ENCODE measurements around the gene PEX16.

Gene PEX16

DNA sequence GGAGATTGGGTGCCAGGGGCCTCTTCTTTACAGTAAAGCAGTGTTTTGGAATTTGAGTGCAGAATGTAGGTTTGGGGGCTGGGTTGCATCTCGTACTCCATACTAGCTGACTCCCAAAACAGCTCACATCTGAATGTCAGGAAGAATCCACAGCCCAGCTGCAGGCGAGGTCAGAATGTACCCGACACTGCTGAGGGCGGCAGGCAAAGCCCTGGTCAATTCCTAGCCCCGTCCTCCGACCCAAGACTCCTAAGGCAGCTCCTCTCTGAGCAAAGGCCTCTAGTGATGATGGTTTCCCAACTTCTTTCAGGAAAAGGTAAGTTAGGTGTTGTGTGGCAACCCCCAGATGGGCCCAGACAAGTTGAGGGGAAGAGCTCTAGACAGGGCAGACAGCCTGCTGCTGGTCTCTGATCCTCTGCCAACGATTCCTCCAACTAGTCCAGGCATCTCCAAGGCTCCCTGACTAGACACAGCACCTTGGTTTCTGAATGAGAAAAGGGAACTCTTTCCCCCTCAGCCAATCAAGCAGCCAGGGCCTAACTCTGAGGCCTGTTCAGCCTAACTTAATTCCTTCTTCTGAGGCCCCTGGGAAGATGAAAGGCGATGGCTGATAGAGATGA, 13.4 kb upstream of the PEX16 start:
- no peak for DNase-seq (ENCODE audit: low read depth)

DNA sequence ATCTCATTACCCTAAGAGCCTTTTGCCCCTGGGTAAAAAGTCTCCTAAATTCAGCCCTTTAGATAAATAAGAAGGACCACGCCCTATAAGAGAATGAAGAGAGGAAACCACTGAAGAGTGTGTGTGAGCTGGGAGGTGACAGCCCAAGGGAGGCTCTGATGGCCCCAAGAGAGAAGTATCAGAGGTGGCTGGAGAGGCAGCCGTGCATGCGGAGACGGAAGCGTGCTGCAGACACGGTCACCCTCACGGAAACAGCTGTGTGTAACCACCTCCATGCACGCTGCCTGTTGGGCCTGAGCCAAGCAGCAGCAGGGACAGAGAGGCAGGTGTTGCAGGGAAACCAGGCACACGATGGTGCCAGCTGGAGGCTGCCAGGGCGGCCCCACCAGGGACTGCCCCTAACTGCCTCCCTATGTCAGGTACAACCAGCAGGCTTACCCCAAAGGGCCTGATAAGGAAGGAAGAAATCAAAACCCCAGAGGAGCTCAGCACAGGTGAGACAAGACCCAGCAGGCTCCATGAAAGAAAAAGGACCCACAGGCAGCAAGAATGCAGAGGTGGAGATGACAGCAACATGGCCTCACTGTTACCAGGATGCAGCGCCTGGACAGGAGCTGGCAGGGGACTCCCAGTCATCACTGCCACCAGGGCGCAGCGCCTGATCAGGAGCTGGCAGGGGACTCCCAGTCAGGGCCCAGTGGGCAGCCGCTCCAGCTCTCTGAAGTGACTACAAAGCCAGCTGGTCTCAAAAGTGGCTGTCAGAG, 12.5 kb upstream of the PEX16 start:
- no peak for DNase-seq (ENCODE audit: low read depth)

DNA sequence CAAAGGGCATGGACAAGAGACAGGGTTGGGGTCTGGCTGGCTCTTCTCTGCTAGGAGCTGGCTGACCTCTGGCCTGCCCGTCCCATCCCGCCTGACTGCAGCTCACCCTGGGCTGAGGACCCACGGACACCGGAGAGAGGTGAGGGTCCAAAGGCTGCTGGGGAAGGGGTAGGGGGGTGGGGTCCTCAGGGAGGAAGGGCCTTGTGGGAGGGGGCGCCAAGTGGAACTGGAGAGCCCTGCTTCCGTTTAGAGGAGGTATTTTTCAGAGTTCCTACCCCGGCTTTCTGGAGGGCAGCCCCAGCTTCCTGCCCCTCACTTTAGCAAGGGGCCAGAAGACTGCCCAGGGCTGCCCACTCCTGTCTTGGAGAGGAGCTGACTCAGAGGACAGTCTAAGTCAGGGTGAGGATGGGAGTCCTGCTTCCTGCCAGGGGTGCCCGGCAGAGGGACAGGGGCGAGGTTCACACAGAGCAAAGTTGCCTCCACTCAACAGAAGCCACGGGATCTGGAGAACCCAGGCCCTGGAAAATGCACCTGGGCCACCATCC, 11.9 kb upstream of the PEX16 start:
- DNase-seq (ENCODE audit: low read depth) = no peak

GRCh38 chr11:45928535-45929215, 11.0 kb upstream of the PEX16 start:
- DNase-seq (ENCODE audit: low read depth) = no peak

GRCh38 chr11:45927684-45928413, 10.2 kb upstream of the PEX16 start:
- no peak for DNase-seq (ENCODE audit: low read depth)

GRCh38 chr11:45927332-45927683, 9.6 kb upstream of the PEX16 start:
- DNase-seq (ENCODE audit: low read depth) = no peak

GRCh38 chr11:45926536-45927331, 9.1 kb upstream of the PEX16 start:
- DNase-seq (ENCODE audit: low read depth) = no peak

DNA sequence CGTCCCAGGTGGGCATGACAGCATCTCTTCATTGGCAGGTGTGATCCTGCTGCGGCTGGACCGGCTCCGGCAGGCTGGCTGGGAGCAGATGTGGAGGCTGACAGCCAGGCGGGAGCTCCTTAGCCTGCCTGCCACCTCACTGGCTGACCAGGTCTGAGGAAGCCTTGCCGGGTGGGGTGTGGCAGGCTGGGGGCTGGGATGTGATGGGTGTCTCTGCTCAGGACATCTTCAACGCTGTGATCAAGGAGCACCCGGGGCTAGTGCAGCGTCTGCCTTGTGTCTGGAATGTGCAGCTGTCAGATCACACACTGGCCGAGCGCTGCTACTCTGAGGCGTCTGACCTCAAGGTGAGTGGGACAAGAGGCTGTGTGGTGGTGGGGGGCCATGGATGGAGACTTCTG, 8.3 kb upstream of the PEX16 start:
- no peak for DNase-seq (ENCODE audit: low read depth)

GRCh38 chr11:45925550-45925949, 7.9 kb upstream of the PEX16 start:
- no peak for DNase-seq (ENCODE audit: low read depth)

GRCh38 chr11:45924927-45925326, 7.2 kb upstream of the PEX16 start:
- no peak for DNase-seq (ENCODE audit: low read depth)

DNA sequence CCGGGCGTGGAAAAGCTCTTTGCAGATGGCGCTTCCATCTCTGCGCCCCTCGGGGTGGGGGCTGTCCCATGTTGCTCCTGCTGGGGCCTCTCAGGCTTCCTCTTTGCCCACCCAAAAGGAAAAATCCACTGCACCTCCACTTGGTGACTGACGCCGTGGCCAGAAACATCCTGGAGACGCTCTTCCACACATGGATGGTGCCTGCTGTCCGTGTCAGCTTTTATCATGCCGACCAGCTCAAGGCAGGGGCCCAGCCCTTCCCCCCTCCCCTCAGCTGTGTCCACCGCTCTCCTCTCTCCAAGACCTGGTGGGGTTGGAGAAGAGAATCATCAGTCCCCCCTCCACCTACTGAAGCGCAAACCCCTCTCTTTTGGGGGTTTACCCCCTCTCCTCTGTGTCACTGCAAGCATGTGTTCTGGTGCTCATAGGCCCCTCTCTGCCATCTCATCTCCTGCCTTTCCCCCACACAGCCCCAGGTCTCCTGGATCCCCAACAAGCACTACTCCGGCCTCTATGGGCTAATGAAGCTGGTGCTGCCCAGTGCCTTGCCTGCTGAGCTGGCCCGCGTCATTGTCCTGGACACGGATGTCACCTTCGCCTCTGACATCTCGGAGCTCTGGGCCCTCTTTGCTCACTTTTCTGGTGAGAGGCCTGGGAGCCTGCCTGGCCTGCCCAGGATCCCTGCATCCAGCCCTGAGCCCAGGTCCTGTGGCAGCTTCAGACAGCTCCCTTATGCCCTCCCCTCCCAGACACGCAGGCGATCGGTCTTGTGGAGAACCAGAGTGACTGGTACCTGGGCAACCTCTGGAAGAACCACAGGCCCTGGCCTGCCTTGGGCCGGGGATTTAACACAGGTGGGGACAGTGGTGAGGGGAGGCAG, 6.6 kb upstream of the PEX16 start:
- DNase-seq (ENCODE audit: low read depth) = no peak

DNA sequence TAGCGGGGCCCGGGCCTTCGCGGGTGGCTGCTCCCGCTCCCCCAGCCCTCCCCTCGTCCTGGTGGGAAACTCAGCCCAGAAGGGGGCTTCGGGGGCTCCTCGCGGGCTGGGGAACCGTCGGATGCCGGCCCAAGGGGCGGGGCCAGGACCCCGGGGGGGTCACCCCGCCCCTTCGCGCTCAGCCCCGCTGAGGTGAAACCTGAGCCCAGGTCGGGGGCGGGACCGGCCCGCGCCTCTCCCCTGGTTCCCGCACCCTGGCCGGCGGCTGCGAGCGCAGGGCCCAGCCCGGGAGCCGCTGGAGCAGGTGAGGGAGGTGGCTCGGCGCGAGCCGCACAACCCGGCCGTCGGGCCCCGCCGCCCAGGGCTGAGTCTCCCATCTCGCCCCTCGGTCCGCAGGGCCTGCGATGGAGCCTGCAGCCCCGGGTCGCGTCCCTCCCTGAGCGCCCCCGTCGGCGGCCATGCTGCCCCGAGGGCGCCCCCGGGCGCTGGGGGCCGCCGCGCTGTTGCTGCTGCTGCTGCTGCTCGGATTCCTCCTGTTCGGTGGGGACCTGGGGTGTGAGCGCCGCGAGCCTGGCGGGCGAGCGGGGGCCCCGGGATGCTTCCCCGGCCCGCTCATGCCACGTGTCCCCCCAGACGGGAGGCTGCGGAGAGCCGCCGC, 4.9 kb upstream of the PEX16 start, which contains the start of gene LARGE2:
Gene LARGE2, plus strand, starts transcription at position 232 of the 658 bp plus-strand sequence. Its CDS starts 227 bp downstream, at position 459.
- no peak for DNase-seq (ENCODE audit: low read depth)

GRCh38 chr11:45921561-45922424, 4.1 kb upstream of the PEX16 start:
- no peak for DNase-seq (ENCODE audit: low read depth)

GRCh38 chr11:45920531-45921477, 3.1 kb upstream of the PEX16 start:
- DNase-seq (ENCODE audit: low read depth) = no peak

GRCh38 chr11:45919806-45920530, 2.3 kb upstream of the PEX16 start:
- no peak for DNase-seq (ENCODE audit: low read depth)

GRCh38 chr11:45918962-45919675, 1.4 kb upstream of the PEX16 start:
- DNase-seq (ENCODE audit: low read depth) = no peak

Measured in stimulated activated CD8-positive, alpha-beta memory T cell treated with anti-CD3 and anti-CD28 coated beads, Interleukin-4, amount 100 ng/mL, for 24 hours (primary cell).